ENCODE data around the gene RPL11. TPM values are rescaled to one million over a fixed set of nuclear protein-coding genes. Genes with fewer than 3 reads are reported as not detected.

The RPL11 gene
- total RNA-seq, 2 experiments from 2014 or later = 1,457 to 1,518 TPM

- DNase-seq = peak; percentile 37
- Mint-ChIP-seq H3K9me3 (no peaks in the 10 kb centered on the region), H3K36me3 (no peaks in the 10 kb centered on the region), H3K4me3 (no peak overlapping the region), H3K27ac (no peak overlapping the region), H3K4me1 (peaks cover 10% of the 10 kb centered on the region), H3K27me3 (no peaks in the 10 kb centered on the region)
These were observed 45.0 kb downstream of the RPL11 start for GRCh38 chr1:23736437-23737134.

DNA sequence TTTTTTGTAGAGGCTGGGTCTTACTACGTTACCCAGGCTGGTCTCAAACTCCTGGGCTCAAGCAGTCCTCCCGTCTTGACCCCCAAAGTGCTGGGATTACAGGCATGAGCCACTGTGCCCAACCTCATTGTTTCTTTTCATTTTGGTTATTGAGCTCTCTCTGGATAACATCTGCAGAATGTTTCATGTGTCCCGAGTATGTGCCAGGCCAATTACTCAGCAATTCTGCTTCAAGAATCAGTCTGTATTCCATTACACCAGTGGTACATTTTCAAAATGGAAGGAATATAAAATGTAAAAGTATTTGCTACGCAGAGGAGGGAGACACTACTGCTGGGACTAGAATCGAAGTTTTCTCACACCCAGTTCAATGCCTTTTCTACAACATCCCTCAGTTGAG, 50.0 kb downstream of the RPL11 start:
- peaks cover 28% of the 10 kb centered on the region for H3K4me1 Mint-ChIP-seq
- peak overlapping the region; percentile 35 for H3K4me3 Mint-ChIP-seq
- H3K27ac Mint-ChIP-seq = no peak overlapping the region
- H3K9me3 Mint-ChIP-seq = no peaks in the 10 kb centered on the region
- H3K27me3 Mint-ChIP-seq = no peaks in the 10 kb centered on the region
- no peak for DNase-seq
- H3K36me3 Mint-ChIP-seq = peaks cover 15% of the 10 kb centered on the region

DNA sequence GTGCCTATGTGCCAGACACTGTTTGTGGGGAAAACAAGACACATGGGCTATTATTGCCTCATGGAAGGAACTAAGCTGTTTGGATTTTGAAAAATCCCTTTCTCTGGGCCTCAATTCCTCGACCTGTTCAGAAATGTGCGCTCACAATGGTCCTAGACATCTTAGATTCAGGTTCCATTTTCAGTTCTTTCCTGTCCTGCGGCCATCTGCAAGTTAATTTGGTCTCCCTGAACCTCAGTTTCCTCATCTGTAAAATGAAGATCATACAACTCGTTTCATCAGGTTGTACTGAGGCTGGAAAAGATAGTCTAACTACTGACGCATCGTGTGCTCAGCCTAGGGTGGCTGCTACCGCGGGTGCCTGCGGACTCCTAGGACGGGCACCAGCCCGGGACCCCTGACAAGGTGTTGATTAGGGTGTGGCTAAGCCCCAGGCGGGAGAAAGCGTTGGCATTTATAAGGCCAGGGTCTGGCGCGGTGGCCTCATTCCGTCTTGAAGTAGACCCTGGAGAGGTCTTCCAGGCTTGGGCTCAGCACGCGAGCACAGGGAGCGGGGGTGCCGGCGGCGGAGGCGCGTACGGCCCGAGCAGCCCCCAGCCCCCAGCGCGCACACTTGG, 51.2 kb downstream of the RPL11 start:
- peaks cover 19% of the 10 kb centered on the region for H3K36me3 Mint-ChIP-seq
- H3K27ac Mint-ChIP-seq = peak overlapping the region; percentile 87
- no peaks in the 10 kb centered on the region for H3K27me3 Mint-ChIP-seq
- peaks cover 36% of the 10 kb centered on the region for H3K4me1 Mint-ChIP-seq
- H3K4me3 Mint-ChIP-seq = peak overlapping the region; percentile 87
- no peaks in the 10 kb centered on the region for H3K9me3 Mint-ChIP-seq
- no peak for DNase-seq

DNA sequence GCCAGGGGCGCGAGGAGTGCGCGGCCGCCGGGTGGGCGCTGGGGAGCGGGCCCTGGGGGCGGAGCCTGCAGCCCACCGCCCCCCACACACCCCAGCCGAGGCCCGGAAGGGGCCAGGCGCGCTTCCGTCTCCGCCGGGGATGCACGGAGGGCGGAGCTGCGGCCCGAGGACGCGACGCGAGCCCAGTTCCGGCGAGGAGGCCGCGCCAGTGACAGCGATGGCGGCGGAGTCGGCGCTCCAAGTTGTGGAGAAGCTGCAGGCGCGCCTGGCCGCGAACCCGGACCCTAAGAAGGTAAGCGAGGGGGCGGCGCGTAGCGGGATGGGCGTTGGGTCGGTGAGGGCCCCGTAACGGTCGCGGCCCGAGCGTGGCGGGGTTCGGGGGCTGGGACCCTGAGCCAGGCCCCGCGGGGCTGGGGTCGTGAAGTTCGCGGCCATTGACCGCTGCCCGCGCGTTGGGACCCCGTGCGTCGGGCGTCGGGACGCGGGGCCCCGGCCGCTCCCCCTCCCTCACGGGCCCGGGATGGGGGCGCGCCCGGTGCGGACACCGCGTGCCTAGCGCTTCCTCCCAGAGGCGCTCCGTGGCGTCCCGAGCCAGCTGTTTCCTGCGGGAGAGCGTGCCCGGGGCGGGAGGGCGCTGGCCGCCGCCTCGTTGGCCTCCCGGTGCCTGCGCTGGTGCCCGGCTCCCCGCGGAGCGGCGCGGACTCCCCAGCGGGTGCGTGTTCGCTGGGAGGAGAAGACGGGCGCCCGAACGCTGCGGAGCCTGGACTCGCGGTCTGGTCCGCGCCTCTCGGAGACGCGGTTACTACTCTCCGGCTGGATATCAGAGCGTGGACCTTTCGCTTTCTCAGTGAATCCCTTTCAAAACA, 51.9 kb downstream of the RPL11 start, which contains the start of gene ELOA:
Gene ELOA (plus strand): TSS at position 185 of the 866 bp plus-strand sequence. CDS start 33 bp downstream, at position 218.
- Mint-ChIP-seq H3K4me3 (peak within 1 kb of the TSS; percentile 93), H3K4me1 (peaks cover 43% of the 10 kb centered on the region), H3K27ac (peak within 1 kb of the TSS; percentile 89), H3K27me3 (no peaks in the 10 kb centered on the region), H3K9me3 (no peaks in the 10 kb centered on the region), H3K36me3 (peaks cover 19% of the 10 kb centered on the region)
- DNase-seq = peak; percentile 86

- H3K27ac Mint-ChIP-seq = no peak overlapping the region
- peak overlapping the region; percentile 93 for H3K4me3 Mint-ChIP-seq
- no peaks in the 10 kb centered on the region for H3K9me3 Mint-ChIP-seq
- no peak for DNase-seq
- H3K4me1 Mint-ChIP-seq = peaks cover 45% of the 10 kb centered on the region
- peaks cover 22% of the 10 kb centered on the region for H3K36me3 Mint-ChIP-seq
- H3K27me3 Mint-ChIP-seq = no peaks in the 10 kb centered on the region
These were observed 53.9 kb downstream of the RPL11 start for GRCh38 chr1:23745515-23745914.

Other genes starting within 250 kb of the RPL11 start
- gene ASAP3, start 207.6 kb upstream of the RPL11 start, total RNA-seq = 1 to 10 TPM; 1.2 to 2.2 TPM
- gene E2F2, start 160.6 kb upstream of the RPL11 start, total RNA-seq = 10 to 100 TPM; 36.1 to 37.5 TPM
- gene ID3, start 132.3 kb upstream of the RPL11 start, total RNA-seq = 10 to 100 TPM; 59.1 to 59.5 TPM
- 10 to 100 TPM; 58.5 to 60.6 TPM for gene ELOA, start 51.7 kb downstream of the RPL11 start, total RNA-seq
- 10 to 100 TPM; 89.1 to 92.3 TPM for gene PITHD1, start 86.6 kb downstream of the RPL11 start, total RNA-seq
- 10 to 100 TPM; 76.8 to 79.5 TPM for gene LYPLA2, start 99.3 kb downstream of the RPL11 start, total RNA-seq
- gene GALE, start 108.9 kb downstream of the RPL11 start, total RNA-seq = 10 to 100 TPM; 48.6 to 51.8 TPM
- gene HMGCL, start 133.6 kb downstream of the RPL11 start, total RNA-seq = 10 to 100 TPM; 29.2 to 30.3 TPM
- gene FUCA1, start 176.5 kb downstream of the RPL11 start, total RNA-seq = 1 to 10 TPM; 4.7 to 5.1 TPM
- under 1 TPM; 0.16 to 0.28 TPM for gene CNR2, start 221.6 kb downstream of the RPL11 start, total RNA-seq

Measured in activated naive CD8-positive, alpha-beta T cell treated with anti-CD3 and anti-CD28 coated beads for 36 hours (primary cell).